LNCAP (cell line): ENCODE measurements around the gene POU2F2.

Source experiments
- CTCF ChIP-seq: fragments of 450-650 bp; IDR thresholded peaks from 2 replicates; pipeline ENCODE4 v1.5.1; 2017; ENCODE audit warnings: mild to moderate bottlenecking

POU2F2 gene

GRCh38 chr19:42040031-42040430 is 92.2 kb downstream of the POU2F2 start:
- no peak for TF ChIP-seq CTCF

GRCh38 chr19:42038666-42039065 is 93.6 kb downstream of the POU2F2 start:
- TF ChIP-seq CTCF: no peak

GRCh38 chr19:42037649-42038048 is 94.6 kb downstream of the POU2F2 start:
- no peak for TF ChIP-seq CTCF
